CD4-positive, alpha-beta T cell treated with Interleukin-2 at 100 ng/mL for 4 hours (primary cell): ENCODE data around the gene CAST.

Experiments
- DNase-seq: peaks from one replicate; pipeline ENCODE4 v3.0.0-alpha.2; 2020; ENCODE audit warnings: low spot score

CAST gene

GRCh38 chr5:96821260-96821916 lies 159.2 kb downstream of the CAST start:
- DNase-seq, result no peak

GRCh38 chr5:96822686-96823459 lies 160.7 kb downstream of the CAST start:
- peak; percentile 38 for DNase-seq

GRCh38 chr5:96823900-96824380 lies 161.8 kb downstream of the CAST start:
- peak; percentile 62 for DNase-seq
